ENCODE results near the gene DNAJC4. TPM values are rescaled to one million over a fixed set of nuclear protein-coding genes. Genes with fewer than 3 reads are reported as not detected.

DNAJC4 gene
- total RNA-seq, 1 experiment from 2014 or later: 24.2 TPM

GRCh38 chr11:64206457-64207255, 23.7 kb upstream of the DNAJC4 start, which contains the start of gene FERMT3:
TSS of gene FERMT3 (plus strand) at chr11:64206721. CDS start at chr11:64207365, 644 bp downstream.
- H4K91ac ChIP-seq (ENCODE audit: insufficient read length, low read depth, low read length): no peak within 1 kb of the TSS
- no peaks in the 10 kb centered on the region for H3K23me2 ChIP-seq (ENCODE audit: insufficient read length, low read depth, low read length, poor library complexity, severe bottlenecking)
- Mint-ChIP-seq H3K4me1 (peaks cover 13 to 14% of the 10 kb centered on the region in 2 experiments), H3K27ac (peak within 1 kb of the TSS in 2 of 3 experiments; percentile 74 to 80; a peak in 4 of 7 replicates), H3K36me3 (ENCODE audit: insufficient read depth in 1 of 3, low read depth in 3 of 3) (peaks cover 26 to 62% (median 54%) of the 10 kb centered on the region in 3 experiments; a peak in 6 of 7 replicates), H3K4me3 (no peak within 1 kb of the TSS; a peak in 1 of 5 replicates), H3K27me3 (ENCODE audit: low read depth) (no peaks in the 10 kb centered on the region), H3K9me3 (no peaks in the 10 kb centered on the region; a peak in 1 of 5 replicates)
- H3K9ac ChIP-seq (ENCODE audit: extremely low read depth, insufficient read length, low read length): no peak within 1 kb of the TSS
- DNase-seq: no peak
- no peaks in the 10 kb centered on the region for H4K20me1 ChIP-seq (ENCODE audit: control insufficient read depth, insufficient read depth, insufficient read length)
- H3K56ac ChIP-seq (ENCODE audit: insufficient read length, low read depth, low read length): no peak within 1 kb of the TSS
- H3K79me2 ChIP-seq (ENCODE audit: insufficient read depth, low read length): no peaks in the 10 kb centered on the region
- H3K23ac ChIP-seq (ENCODE audit: insufficient read length, low read depth, low read length): no peak within 1 kb of the TSS
- no peak within 1 kb of the TSS for H2BK20ac ChIP-seq (ENCODE audit: low read depth, low read length, poor library complexity, severe bottlenecking)
- H3K4me2 ChIP-seq (ENCODE audit: insufficient read depth, insufficient read length, low read length): no peak within 1 kb of the TSS
- no peak within 1 kb of the TSS for H3K27ac ChIP-seq (ENCODE audit: insufficient read length, low read depth, low read length)
- no peak within 1 kb of the TSS for H2BK5ac ChIP-seq (ENCODE audit: insufficient read length, low read length)
- H3K14ac ChIP-seq (ENCODE audit: insufficient read depth, low read length): no peak within 1 kb of the TSS
- H3K18ac ChIP-seq (ENCODE audit: insufficient read length, low read depth, low read length): no peak within 1 kb of the TSS
- no peak within 1 kb of the TSS for H4K5ac ChIP-seq (ENCODE audit: insufficient read length, low read depth, low read length)
- H2AK5ac ChIP-seq (ENCODE audit: insufficient read length, low read length): no peak within 1 kb of the TSS
- H4K8ac ChIP-seq (replicated peaks; ENCODE audit: insufficient read length, low read depth, low read length): no peak within 1 kb of the TSS
- H2AFZ ChIP-seq (ENCODE audit: low read length): no peak within 1 kb of the TSS
- H3K27me3 ChIP-seq (ENCODE audit: insufficient read depth, low read length): no peaks in the 10 kb centered on the region
- no peaks in the 10 kb centered on the region for H3K4me1 ChIP-seq (ENCODE audit: insufficient read depth, low read length)
- no peak within 1 kb of the TSS for H3K4ac ChIP-seq (ENCODE audit: low read depth, low read length)
- H2BK120ac ChIP-seq (ENCODE audit: low read depth, low read length, poor library complexity, severe bottlenecking): no peak within 1 kb of the TSS
- H3K79me1 ChIP-seq (ENCODE audit: insufficient read depth, low read depth, low read length, poor library complexity, severe bottlenecking): no peaks in the 10 kb centered on the region
- H2BK12ac ChIP-seq (ENCODE audit: insufficient read length, low read depth, low read length): no peak within 1 kb of the TSS
- TF ChIP-seq CTCF (conservative IDR thresholded peaks at IDR 0.05): no peak
- H2BK15ac ChIP-seq (ENCODE audit: low read depth, low read length): no peak within 1 kb of the TSS
- no peaks in the 10 kb centered on the region for H3K9me3 ChIP-seq (ENCODE audit: control insufficient read depth, low read depth, low read length)
- WGBS (ENCODE audit: extremely low coverage, insufficient read length, low lambda C conversion rate): no CpG with 5 or more reads among the region's 27 CpGs
- H3T11ph ChIP-seq (ENCODE audit: low read length): no peak within 1 kb of the TSS

Measured in H9 (cell line).